NCI-H2107 treated with DMSO at 0.1 percent for 48 hours (cell line): ENCODE results near the gene HYOU1.
A peak's percentile ranks its signal among the peaks of the same experiment; 100 is the strongest.
"Not testable (repeated sequence)": the region's sequence is repeated elsewhere in the genome, so short reads cannot be mapped to it uniquely, and the experiment has no call there.

Experiments
- DNase-seq: peaks from one replicate; lab custom pipeline; 2025; ENCODE audit not compliant: unreplicated experiment; lab: John Stamatoyannopoulos, UW

The HYOU1 gene

GRCh38 chr11:119021631-119022030 lies 35.4 kb downstream of the HYOU1 start:
- DNase-seq = no peak

GRCh38 chr11:119019996-119020395 lies 37.0 kb downstream of the HYOU1 start:
- DNase-seq = no peak

- peak; percentile 96 for DNase-seq
Measured at GRCh38 chr11:119018074-119018938, 38.7 kb downstream of the HYOU1 start, which contains the start of the genes RPS25 and TRAPPC4. Gene RPS25 (minus strand): TSS chr11:119018343. CDS start chr11:119018284, 59 bp downstream. Gene TRAPPC4 (plus strand): TSS chr11:119018766. CDS start chr11:119018796, 30 bp downstream.

GRCh38 chr11:119017377-119017776 lies 39.6 kb downstream of the HYOU1 start:
- DNase-seq = not testable (repeated sequence)

GRCh38 chr11:119016216-119017009 lies 40.6 kb downstream of the HYOU1 start:
- DNase-seq = no peak

GRCh38 chr11:119015054-119015611 lies 41.9 kb downstream of the HYOU1 start:
- no peak for DNase-seq

GRCh38 chr11:119014209-119014924 lies 42.6 kb downstream of the HYOU1 start:
- no peak for DNase-seq

- no peak for DNase-seq
Measured at GRCh38 chr11:119012629-119013170, 44.3 kb downstream of the HYOU1 start.

GRCh38 chr11:119011476-119012053 lies 45.4 kb downstream of the HYOU1 start:
- DNase-seq = no peak

- no peak for DNase-seq
Measured at GRCh38 chr11:119006656-119007055, 50.3 kb downstream of the HYOU1 start.

GRCh38 chr11:119000906-119001305 lies 56.1 kb downstream of the HYOU1 start:
- no peak for DNase-seq

- DNase-seq = no peak
Measured at GRCh38 chr11:118998822-118999221, 58.2 kb downstream of the HYOU1 start.

- DNase-seq = no peak
Measured at GRCh38 chr11:118998388-118998717, 58.7 kb downstream of the HYOU1 start.

- DNase-seq = peak; percentile 85
Measured at GRCh38 chr11:118997627-118998387, 59.2 kb downstream of the HYOU1 start, which contains the start of gene CENATAC. Gene CENATAC (plus strand): TSS chr11:118998138. CDS start chr11:118998198, 60 bp downstream.

GRCh38 chr11:118996926-118997626 lies 59.9 kb downstream of the HYOU1 start:
- no peak for DNase-seq
